Measurements from ENCODE around the gene SELENOO.

The SELENOO gene

GRCh38 chr22:50185375-50186087, 15.3 kb upstream of the SELENOO start, which contains the start of gene TRABD:
TSS of gene TRABD (plus strand) at chr22:50185913. CDS start at chr22:50193061, 7,148 bp downstream.
- peak; percentile 91 for DNase-seq (ENCODE audit: low read depth)

DNA sequence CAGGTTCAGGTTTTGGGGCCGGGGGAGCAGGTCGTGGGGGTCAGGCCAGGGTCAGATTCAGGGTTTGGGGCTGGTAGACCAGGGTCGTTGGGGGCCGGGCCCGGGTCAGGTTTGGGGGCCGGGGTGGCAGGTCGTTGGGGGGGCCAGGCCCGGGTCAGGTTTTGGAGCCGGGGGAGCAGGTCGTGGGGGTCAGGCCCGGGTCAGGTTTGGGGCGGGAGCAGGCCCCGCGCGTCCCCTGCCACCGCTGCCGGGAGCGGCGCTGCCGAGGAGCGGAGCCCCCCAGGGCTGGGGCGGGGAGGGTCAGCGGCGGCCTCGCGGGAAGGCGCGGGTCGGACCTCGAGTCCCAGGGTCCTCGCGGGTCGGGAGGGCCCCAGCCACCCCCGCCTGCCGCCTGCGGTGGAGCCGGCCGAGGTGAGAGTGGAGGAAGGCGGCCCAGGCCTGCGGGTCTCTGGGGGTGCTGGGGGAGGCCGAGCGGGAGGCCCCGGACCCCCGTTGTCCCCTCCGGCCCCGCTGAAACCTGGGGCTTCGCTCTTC, 14.6 kb upstream of the SELENOO start:
- no peak for DNase-seq (ENCODE audit: low read depth)

DNA sequence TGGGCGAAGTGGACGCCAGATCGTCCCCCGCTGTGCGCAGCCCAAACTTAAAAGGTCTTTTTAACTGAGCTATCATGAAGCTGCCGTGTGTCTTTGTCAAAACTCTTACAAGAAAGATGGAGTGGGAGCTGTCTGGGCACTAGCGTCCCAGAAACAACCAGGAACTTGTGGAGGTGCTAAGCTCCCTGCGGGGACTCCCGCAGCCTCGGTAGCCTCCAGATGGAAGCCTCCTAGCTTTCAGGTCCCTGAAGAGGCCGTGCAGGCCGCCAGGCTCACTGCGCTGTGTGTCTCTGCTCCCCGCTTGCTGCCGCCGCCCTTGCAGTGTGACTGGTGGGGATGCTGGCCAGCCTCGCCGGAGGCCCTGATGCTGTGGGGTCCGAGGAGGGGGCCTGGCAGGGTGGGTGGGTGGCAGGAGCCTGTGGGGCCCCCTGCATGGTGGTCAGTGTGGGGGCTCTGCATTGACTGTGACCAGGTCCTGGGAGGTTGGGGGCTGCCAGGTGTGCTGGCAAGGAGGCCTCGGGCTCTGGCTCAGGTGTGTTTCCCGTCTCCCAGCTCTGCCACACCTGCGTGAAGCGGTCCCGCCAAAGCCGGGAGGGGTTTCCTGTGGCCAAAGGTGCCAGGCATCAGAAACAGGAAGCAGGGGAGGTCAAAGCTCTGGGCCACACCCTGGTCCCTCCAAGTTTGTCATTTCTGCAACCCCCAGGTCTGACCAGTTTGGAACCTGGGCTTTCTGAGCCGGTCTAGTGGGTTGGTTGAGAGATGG, 13.9 kb upstream of the SELENOO start:
- DNase-seq (ENCODE audit: low read depth) = no peak

DNA sequence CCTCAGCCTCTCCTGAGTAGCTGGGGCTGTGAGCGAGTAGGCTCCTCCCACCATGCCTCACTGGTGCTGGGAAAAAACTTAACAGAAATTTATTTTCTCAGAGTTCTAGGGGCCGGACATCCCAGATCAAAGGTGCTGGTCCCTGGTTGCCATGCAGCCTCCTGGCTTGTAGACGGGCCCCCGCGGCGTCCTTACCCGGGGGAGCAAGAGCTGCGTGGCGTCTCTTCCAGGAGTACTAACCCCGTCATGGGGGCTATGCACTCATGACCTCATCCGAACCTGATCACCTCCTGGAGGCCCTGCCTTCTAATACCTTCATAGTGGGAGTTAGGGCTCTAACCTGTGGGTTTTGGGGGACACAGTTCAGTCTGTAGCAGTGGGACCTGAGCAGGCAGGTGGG, 12.5 kb upstream of the SELENOO start:
- DNase-seq (ENCODE audit: low read depth) = no peak

DNA sequence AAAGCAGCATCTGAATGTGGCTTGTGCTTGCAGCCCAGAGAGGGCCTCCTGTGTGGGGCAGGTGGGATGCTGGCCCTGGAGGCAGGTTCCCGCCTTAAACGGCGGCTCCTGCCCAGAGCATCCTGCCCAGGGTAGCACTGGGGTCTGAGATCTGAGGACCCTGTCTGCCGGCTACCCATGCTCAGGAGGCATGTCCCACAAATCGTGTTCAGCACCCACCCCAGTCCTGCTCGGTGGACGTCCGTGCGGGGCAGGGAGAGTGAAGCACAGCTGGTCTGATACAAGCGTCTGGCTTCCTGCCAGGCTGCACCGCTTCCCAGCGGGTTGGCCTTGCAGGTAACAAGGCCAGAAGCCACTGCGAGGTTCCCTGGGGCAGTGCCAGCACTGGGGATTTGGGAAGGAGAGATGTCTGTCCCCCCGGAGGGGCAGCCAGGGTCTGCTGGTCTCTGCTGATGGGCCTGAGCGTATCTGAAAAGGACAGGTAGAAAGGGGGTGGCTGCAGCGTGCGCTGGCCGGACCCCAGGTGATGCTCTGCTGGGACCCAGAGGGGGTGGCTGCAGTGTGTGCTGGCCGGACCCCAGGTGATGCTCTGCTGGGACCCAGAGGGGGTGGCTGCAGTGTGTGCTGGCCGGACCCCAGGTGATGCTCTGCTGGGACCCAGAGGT, 11.5 kb upstream of the SELENOO start:
- no peak for DNase-seq (ENCODE audit: low read depth)

DNA sequence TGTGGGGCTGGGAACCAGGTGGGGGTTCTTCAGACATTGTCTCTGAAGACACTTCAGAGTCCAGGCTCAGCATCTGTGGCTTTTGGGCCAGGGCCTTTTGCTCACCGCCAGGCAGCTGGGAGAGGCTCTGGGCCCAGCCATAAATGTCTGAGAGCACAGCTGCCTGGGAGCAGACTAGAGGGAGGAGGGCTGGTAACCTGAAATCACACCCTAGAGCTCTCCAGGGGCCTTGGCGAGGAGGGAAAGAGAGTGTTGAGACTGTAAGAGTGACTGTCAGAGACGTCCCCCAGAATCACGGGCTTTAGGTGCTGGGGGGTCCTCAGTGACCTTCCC, 11.0 kb upstream of the SELENOO start:
- no peak for DNase-seq (ENCODE audit: low read depth)

DNA sequence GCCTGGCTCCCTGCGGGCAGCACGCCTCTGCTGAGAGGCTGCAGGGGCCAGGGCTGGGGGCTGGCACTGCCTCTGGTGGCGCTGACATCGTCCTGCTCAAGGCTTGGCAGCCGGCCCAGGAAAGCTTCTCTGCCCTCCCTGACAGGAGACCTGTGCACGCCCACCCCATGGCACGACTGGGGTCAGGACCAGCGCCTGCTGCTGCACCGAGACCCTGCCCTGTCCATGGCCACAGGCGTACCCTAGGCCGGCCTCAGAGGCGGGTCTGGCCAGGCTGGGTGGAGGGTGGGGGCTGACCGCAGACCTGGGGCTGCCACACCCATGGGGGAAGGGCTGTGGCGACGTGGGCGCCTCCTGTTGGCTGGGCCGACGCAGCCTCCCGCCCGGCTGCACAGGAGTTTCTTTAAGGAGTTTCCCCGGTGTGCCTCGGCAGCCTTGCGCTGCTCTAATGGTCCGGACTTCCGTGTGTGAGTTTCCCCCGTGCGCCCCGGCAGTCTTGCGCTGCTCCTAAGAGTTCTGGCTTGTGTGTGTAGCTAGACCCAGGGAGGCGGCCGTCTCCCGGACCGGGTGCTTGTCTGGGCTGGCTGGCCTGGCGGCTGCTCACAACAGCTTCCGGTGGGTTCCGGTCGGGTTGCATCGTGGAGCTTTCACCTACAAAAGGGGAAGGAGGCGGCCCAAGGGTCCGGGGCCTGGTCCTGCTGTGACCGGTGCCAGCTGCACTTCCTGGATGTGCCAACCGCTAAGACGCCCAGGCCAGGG, 10.4 kb upstream of the SELENOO start:
- peak; percentile 72 for DNase-seq (ENCODE audit: low read depth)

DNA sequence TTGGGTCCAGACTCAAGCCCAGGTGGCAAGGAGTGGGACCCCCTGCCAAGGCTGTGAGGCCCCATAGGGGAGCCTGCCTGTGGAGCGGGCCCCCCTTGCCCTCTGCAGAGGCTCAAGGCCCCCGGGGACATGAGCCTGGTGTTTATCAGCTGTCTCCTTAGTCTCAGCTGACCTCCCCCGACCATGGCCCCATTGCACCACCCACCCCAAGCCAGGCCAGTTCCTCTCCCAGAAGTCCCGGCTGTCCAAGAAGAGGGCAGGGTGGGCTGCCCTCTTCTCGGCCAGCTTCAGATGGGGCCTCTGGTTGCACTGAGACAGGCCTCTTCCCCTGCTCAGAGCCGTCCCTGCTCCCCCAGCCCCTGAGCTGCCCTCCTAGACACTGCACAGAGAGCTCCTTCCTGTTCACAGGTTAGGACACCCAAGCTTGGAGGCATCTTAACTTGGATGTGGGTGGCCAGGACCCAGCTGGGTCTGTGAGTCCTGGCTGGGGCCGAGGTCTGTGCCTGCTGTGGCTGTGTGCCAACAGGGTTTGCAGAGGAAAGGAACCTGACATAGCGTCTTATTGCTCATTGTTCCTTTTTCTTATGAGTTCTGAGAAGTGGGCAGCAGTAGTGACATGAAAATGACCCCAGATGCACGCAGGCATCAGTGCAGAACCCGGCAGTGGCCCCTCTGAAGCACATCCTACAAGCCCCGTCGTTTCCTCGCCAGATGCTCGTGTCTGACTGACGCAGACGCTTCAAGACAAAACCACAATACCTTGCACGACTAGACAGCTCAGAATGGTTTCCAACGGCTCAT, 9.7 kb upstream of the SELENOO start:
- DNase-seq (ENCODE audit: low read depth) = peak; percentile 53

DNA sequence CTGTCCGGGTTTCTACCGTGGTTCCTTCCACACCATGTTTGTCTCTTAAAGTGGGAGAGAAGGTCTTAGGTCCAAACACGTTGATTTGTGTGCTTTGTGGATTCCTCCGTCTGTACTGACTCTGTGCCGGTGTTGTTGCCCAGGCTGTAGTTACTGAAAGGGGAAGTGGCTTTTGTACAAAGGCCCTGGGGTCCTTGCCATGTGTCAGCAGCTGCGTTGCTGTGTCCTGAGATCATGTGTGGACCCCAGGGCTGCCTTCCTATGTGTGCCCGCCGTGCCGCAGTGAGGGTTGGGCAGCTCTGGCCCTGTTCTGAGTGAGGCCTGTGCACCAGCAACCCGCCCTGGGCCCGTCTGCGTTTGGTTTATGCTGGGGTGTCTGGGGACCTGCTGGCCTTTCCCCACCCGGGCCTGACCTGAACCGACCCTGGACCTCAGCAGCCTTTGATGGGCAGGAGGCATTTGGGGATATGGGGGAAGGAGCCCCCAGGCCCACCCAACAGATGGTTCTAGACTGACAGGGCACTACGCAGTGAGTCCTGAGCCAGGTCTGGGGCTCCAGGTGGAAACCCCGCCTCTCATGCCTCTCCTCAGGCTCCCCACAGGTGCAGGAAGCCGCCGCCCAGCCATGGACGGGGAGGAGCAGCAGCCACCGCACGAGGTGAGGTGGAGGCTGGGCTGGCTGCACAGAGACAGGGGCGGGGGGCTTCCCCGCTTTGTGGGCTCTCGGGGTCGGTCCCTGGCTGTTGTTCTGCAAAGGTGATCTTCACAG, 8.2 kb upstream of the SELENOO start:
- no peak for DNase-seq (ENCODE audit: low read depth)

- no peak for DNase-seq (ENCODE audit: low read depth)
These were observed 7.2 kb upstream of the SELENOO start for GRCh38 chr22:50193621-50194020.

DNA sequence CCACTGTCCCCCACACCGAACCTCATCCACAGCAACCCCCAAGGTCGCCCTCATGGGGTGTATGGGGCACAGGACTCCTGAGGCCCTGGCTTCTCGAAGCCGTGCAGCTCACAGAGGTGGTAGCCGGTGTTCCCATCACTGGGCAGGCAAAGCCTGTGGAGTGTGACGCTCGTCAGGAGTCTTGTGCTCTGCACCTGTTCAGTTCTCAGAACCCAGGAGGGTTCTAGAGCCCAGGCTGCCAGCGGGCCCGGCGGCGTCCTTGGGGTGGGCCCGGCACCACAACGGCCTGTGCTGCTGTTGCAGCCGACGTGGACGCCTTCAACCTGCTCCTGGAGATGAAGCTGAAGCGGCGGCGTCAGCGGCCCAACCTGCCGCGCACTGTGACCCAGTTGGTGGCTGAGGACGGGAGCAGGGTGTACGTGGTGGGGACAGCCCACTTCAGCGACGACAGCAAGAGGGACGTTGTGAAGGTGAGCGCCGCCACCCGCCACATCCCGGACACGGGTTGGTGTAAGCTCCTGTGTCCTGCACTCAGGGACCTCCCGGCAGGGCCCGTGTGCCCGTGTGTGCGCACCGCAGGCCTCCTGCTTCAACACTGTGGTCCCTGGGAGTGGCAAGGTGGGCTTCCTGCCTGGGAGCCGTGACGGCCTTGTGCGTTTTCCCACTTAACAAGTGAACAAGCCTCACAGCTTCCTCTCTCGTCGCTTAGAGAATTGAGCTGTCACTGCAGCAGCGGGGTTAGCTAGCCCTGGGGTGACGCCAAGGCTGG, 6.6 kb upstream of the SELENOO start:
- DNase-seq (ENCODE audit: low read depth) = no peak

GRCh38 chr22:50196256-50196655, 4.6 kb upstream of the SELENOO start:
- DNase-seq (ENCODE audit: low read depth) = no peak

DNA sequence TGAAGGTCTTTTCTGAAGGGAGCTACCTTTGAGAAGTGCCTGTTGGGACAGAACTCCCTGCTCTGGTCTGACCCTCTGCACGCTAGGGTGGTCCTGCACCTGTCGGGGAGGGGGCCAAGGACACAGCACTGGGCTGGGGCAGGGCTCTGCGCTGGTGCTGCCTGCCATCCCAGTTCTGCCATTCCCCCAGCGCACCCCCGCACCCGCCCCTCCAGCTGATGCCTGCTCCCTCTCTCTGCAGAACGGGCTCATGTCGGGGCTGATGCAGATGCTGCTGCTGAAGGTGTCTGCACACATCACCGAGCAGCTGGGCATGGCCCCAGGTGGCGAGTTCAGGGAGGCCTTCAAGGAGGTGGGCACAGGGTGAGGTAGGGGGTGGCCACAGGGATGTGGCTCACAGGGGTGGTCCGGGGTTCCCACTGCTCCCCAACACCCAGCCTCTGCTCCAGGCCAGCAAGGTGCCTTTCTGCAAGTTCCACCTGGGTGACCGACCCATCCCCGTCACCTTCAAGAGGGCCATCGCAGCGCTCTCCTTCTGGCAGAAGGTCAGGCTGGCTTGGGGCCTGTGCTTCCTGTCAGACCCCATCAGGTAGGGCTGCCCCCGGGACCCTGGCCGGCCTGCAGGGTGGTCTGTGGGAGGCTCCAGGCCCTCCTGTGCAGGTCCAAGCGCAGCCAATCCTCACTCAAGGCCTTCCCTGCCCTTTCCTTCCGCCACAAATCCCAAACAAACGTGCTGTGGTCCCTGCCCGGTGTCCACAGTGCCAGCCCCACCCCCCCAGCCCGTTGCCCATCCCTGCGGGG, 3.6 kb upstream of the SELENOO start:
- DNase-seq (ENCODE audit: low read depth) = no peak

DNA sequence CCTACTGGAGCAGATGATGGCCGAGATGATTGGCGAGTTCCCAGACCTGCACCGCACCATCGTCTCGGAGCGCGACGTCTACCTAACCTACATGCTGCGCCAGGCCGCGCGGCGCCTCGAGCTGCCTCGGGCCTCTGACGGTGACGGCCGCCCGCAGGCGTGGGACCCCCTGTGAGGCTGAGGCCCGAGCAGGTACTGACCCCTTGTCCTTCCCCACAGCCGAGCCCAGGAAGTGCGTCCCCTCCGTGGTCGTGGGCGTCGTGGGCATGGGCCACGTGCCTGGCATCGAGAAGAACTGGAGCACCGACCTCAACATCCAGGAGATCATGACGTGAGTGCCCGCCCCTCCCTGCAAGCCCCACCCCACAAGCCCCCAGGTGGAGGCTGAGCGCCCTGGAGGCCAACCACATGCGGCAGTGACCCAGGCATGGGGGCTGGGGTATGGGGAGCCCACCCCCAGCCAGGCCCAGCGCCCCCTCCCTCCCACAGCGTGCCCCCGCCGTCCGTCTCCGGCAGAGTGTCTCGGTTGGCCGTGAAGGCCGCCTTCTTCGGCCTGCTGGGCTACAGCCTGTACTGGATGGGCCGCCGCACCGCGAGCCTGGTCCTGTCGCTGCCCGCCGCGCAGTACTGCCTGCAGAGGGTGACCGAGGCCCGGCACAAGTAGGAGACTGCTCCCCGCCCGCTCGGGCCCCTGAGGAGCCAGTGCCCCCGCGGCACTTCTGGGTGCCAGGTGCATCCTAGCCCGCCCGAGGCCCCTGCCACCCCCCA, 2.8 kb upstream of the SELENOO start:
- no peak for DNase-seq (ENCODE audit: low read depth)

- DNase-seq (ENCODE audit: low read depth) = no peak
These were observed 2.2 kb upstream of the SELENOO start for GRCh38 chr22:50198624-50199017.

- no peak for DNase-seq (ENCODE audit: low read depth)
These were observed 1.5 kb upstream of the SELENOO start for GRCh38 chr22:50199251-50199721.

GRCh38 chr22:50199829-50200460, 866 bp upstream of the SELENOO start:
- DNase-seq (ENCODE audit: low read depth) = no peak
